DOHH2 (cell line): ENCODE results near the gene EEF1A1.
"Not testable (repeated sequence)": the region's sequence is repeated elsewhere in the genome, so short reads cannot be mapped to it uniquely, and the experiment has no call there.

Experiments
- H3F3A ChIP-seq: fragments of 200-600 bp; sonication (generic), shearing (Covaris generic); 2 replicates; pipeline ENCODE4 v1.6.0; 2016; ENCODE audit warnings: antibody characterized with exemption, mild to moderate bottlenecking; ENCODE audit not compliant: control insufficient read depth, insufficient read depth
- H3K27ac ChIP-seq: fragments of 200-600 bp; sonication (generic); 2 replicates; pipeline ENCODE4 v1.5.1; 2014; ENCODE audit warnings: low read depth, mild to moderate bottlenecking, low read length, moderate library complexity
- H3K27me3 ChIP-seq: fragments of 200-600 bp; sonication (generic); 2 replicates; pipeline ENCODE4 v1.6.1; 2014; ENCODE audit warnings: mild to moderate bottlenecking, low read length, mixed read lengths; ENCODE audit not compliant: control insufficient read depth
- H3K36me3 ChIP-seq: fragments of 200-600 bp; sonication (generic); 2 replicates; pipeline ENCODE4 v1.6.1; 2014; ENCODE audit warnings: mild to moderate bottlenecking, low read length, moderate library complexity, mixed read lengths; ENCODE audit not compliant: control insufficient read depth
- H3K4me1 ChIP-seq: fragments of 200-600 bp; sonication (generic); 2 replicates; pipeline ENCODE4 v1.6.1; 2014; ENCODE audit warnings: mild to moderate bottlenecking, low read length, mixed read lengths; ENCODE audit not compliant: control insufficient read depth
- H3K4me2 ChIP-seq: fragments of 200-600 bp; sonication (generic); 2 replicates; pipeline ENCODE4 v1.6.0; 2014; ENCODE audit warnings: mild to moderate bottlenecking, low read length, moderate library complexity
- H3K4me3 ChIP-seq: fragments of 200-600 bp; sonication (generic); 2 replicates; pipeline ENCODE4 v1.5.1; 2014; ENCODE audit warnings: mild to moderate bottlenecking, low read length, mixed read lengths
- H3K79me2 ChIP-seq: fragments of 200-600 bp; sonication (generic); 2 replicates; pipeline ENCODE4 v1.6.1; 2014; ENCODE audit warnings: mild to moderate bottlenecking, low read length, mixed read lengths; ENCODE audit not compliant: control insufficient read depth
- H3K9me2 ChIP-seq: fragments of 200-600 bp; sonication (generic); replicated peaks from 2 replicates; pipeline ENCODE4 v1.6.1; 2014; ENCODE audit warnings: mild to moderate bottlenecking, low read length, mixed read lengths; ENCODE audit not compliant: control insufficient read depth
- H3K9me3 ChIP-seq: fragments of 200-600 bp; sonication (generic); 2 replicates; pipeline ENCODE4 v1.6.1; 2014; ENCODE audit warnings: antibody characterized with exemption, low read length, mixed read lengths; ENCODE audit not compliant: control insufficient read depth, insufficient read depth
- H4K20me1 ChIP-seq: fragments of 200-600 bp; sonication (generic); 2 replicates; pipeline ENCODE4 v1.6.0; 2014; ENCODE audit warnings: low read depth, mild to moderate bottlenecking, antibody characterized with exemption, low read length, moderate library complexity; ENCODE audit not compliant: control insufficient read depth, insufficient read depth
- CTCF ChIP-seq: fragments of 200-600 bp; sonication (generic); IDR thresholded peaks from one replicate; pipeline ENCODE4 v1.5.1; 2014; ENCODE audit warnings: antibody characterized with exemption, mild to moderate bottlenecking, low read depth, low read length; ENCODE audit not compliant: poor library complexity, severe bottlenecking
- EZH2phosphoT487 ChIP-seq: fragments of 200-600 bp; sonication (generic); IDR thresholded peaks from 2 replicates; pipeline ENCODE4 v1.6.1; 2017; ENCODE audit warnings: borderline replicate concordance, mild to moderate bottlenecking, antibody characterized with exemption, low read length, moderate library complexity, mixed read lengths

The EEF1A1 gene

DNA sequence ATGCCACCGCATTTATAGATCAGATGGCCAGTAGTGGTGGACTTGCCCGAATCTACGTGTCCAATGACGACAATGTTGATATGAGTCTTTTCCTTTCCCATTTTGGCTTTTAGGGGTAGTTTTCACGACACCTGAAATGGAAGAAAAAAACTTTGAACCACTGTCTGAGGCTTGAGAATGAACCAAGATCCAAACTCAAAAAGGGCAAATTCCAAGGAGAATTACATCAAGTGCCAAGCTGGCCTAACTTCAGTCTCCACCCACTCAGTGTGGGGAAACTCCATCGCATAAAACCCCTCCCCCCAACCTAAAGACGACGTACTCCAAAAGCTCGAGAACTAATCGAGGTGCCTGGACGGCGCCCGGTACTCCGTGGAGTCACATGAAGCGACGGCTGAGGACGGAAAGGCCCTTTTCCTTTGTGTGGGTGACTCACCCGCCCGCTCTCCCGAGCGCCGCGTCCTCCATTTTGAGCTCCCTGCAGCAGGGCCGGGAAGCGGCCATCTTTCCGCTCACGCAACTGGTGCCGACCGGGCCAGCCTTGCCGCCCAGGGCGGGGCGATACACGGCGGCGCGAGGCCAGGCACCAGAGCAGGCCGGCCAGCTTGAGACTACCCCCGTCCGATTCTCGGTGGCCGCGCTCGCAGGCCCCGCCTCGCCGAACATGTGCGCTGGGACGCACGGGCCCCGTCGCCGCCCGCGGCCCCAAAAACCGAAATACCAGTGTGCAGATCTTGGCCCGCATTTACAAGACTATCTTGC, 725 bp downstream of the EEF1A1 start:
- no peaks in the 10 kb centered on the region for H3K9me2 ChIP-seq
- H3K4me2 ChIP-seq: peak overlapping the region; percentile 79
- H3K4me1 ChIP-seq: peaks cover 48% of the 10 kb centered on the region
- H3K27me3 ChIP-seq: peaks cover 3% of the 10 kb centered on the region; the same call in 1 of the 2 replicates
- peak overlapping the region; percentile 95 for H3K27ac ChIP-seq
- H3F3A ChIP-seq: peaks cover 60% of the 10 kb centered on the region
- peaks cover 17% of the 10 kb centered on the region for H4K20me1 ChIP-seq
- no peaks in the 10 kb centered on the region for H3K9me3 ChIP-seq
- H3K36me3 ChIP-seq: peaks cover 60% of the 10 kb centered on the region
- no peak for TF ChIP-seq CTCF
- TF ChIP-seq EZH2phosphoT487: no peak
- H3K4me3 ChIP-seq: peak overlapping the region; percentile 92
- peaks cover 48% of the 10 kb centered on the region for H3K79me2 ChIP-seq

DNA sequence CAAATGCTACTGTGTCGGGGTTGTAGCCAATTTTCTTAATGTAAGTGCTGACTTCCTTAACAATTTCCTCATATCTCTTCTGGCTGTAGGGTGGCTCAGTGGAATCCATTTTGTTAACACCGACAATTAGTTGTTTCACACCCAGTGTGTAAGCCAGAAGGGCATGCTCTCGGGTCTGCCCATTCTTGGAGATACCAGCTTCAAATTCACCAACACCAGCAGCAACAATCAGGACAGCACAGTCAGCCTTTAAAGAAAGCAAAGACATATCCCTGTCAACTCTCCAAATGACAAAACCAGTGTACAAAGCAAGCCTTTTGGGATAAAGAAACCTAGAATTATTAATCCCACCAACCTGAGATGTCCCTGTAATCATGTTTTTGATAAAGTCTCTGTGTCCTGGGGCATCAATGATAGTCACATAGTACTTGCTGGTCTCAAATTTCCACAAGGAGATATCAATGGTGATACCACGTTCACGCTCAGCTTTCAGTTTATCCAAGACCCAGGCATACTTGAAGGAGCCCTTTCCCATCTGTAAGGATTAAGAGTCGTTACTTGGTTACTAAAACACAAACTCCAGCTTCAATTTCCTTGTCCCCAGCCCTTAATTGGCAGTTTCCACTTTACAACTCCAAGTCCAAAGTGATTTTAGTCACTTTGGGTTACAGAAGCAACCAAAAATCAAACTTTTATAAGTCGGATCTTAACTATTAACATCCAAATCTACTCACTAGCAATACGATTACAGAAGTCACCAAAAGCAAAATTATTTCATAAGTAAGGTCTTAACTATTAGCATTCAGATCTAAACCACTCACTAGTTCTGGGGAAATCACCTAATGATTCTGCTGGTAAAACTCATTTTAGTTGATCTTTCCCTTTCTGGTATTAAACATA, 1.6 kb downstream of the EEF1A1 start:
- peak overlapping the region; percentile 92 for H3K4me3 ChIP-seq
- not testable (repeated sequence) for H3K9me2 ChIP-seq, H3K27me3 ChIP-seq, H3K9me3 ChIP-seq
- H3F3A ChIP-seq: peaks cover 68% of the 10 kb centered on the region
- peak overlapping the region; percentile 95 for H3K27ac ChIP-seq
- peaks cover 48% of the 10 kb centered on the region for H3K4me1 ChIP-seq
- H3K36me3 ChIP-seq: peaks cover 66% of the 10 kb centered on the region
- peaks cover 47% of the 10 kb centered on the region for H3K79me2 ChIP-seq
- peak overlapping the region; percentile 79 for H3K4me2 ChIP-seq
- peaks cover 17% of the 10 kb centered on the region for H4K20me1 ChIP-seq

DNA sequence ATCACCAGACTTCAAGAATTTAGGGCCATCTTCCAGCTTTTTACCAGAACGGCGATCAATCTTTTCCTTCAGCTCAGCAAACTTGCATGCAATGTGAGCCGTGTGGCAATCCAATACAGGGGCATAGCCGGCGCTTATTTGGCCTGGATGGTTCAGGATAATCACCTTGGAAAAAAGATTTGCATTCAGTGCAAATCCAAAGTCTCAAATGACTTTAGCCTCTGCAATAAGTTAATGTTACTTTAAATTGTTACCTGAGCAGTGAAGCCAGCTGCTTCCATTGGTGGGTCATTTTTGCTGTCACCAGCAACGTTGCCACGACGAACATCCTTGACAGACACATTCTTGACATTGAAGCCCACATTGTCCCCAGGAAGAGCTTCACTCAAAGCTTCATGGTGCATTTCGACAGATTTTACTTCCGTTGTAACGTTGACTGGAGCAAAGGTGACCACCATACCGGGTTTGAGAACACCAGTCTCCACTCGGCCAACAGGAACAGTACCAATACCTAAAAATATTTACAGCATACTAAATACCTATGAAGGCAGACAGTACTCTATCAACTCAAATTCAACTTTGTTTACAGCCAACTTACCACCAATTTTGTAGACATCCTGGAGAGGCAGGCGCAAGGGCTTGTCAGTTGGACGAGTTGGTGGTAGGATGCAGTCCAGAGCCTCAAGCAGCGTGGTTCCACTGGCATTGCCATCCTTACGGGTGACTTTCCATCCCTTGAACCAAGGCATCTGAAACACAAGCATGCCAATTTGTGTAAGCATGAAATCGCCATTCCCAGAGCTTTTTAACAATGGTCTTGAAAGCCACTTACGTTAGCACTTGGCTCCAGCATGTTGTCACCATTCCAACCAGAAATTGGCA, 2.5 kb downstream of the EEF1A1 start:
- peak overlapping the region; percentile 79 for H3K4me2 ChIP-seq
- peaks cover 40% of the 10 kb centered on the region for H3K79me2 ChIP-seq
- H3K4me1 ChIP-seq: peaks cover 43% of the 10 kb centered on the region
- H3K27me3 ChIP-seq, H3K9me2 ChIP-seq, H3K9me3 ChIP-seq: not testable (repeated sequence)
- peak overlapping the region; percentile 95; the same call in 1 of the 2 replicates for H3K27ac ChIP-seq
- H3K4me3 ChIP-seq: peak overlapping the region; percentile 92
- H4K20me1 ChIP-seq: peaks cover 17% of the 10 kb centered on the region
- H3K36me3 ChIP-seq: peaks cover 68% of the 10 kb centered on the region
- peaks cover 77% of the 10 kb centered on the region for H3F3A ChIP-seq
